ENCODE data around the gene LGALS7B.
"Not testable (repeated sequence)": the region's sequence is repeated elsewhere in the genome, so short reads cannot be mapped to it uniquely, and the experiment has no call there.

LGALS7B gene

GRCh38 chr19:38817081-38817480 lies 28.1 kb downstream of the LGALS7B start:
- FAIRE-seq (no peak), DNase-seq (ENCODE audit: low spot score) (no peak)

DNA sequence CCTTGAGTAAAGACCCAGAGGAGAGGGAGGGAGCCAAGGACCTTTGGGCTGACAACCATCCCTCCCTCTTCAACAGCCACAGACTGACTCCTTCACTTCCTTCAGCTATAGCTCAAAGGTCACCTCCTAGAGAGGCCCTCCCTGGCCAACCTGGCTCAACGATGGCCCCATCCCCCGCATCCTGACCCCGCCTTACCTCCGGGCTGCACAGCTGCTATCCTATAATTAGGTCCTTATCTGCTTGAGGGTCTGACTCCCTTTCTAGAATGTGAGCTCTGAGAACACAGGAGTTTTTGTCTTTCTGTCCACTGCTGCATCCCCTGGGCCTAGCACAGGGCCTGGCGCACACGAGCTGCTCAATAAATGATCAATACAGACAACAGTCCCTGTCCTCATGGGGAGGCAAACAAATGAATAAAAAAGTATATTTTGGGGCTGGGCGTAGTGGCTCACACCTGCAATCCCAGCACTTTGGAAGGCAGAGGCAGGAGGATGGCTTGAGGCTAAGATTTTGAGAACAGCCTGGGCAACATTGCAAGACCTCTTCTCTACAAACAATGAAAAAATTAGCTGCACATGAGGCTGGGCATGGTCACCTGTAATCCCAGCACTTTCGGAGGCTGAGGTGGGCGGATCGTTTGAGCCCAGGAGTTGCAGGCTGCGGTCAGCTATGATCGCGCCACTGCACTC lies 30.4 kb downstream of the LGALS7B start:
- FAIRE-seq (no peak), DNase-seq (ENCODE audit: low spot score) (no peak)

DNA sequence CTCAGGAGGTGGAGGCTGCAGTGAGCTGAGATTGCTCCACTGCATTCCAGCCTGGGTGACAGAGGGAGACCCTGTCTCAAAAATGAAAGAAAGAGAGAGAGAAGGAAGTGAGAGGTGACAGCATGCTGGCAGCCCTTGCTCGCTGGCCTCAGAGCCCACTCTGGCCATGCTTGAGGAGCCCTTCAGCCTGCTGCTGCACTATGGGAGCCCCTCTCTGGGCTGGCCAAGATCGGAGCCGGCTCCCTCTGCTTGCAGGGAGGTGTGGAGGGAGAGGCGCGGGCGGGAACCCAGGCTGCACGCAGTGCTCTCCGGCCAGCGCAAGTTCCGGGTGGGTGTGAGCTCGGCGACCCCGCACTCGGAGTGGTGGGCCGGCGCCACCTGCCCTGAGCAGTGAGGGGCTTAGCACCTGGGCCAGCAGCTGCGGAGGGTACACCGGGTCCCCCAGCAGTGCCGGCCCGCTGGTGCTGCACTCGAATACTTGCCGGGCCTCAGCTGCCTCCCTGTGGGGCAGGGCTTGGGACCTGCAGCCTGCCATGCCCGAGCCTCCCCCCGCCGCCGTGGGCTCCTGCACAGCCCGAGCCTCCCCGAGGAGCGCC lies 32.3 kb downstream of the LGALS7B start:
- not testable (repeated sequence) for DNase-seq (ENCODE audit: low spot score); FAIRE-seq

DNA sequence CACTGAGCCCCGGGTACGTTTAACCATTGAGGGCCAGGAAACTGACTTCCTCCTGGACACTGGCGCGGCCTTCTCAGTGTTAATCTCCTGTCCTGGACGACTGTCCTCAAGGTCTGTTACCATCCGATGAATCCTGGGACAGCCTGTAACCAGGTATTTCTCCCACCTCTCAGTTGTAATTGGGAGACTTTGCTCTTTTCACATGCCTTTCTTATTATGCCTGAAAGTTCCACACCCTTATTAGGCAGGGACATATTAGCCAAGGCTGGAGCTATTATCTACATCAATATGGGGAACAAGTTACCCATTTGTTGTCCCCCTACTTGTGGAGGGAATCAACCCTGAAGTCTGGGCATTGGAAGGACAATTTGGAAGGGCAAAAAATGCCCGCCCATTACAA lies 36.9 kb downstream of the LGALS7B start:
- not testable (repeated sequence) for DNase-seq (ENCODE audit: low spot score); FAIRE-seq

GRCh38 chr19:38826856-38827551 lies 38.0 kb downstream of the LGALS7B start:
- FAIRE-seq: no peak
- DNase-seq (ENCODE audit: low spot score): no peak

DNA sequence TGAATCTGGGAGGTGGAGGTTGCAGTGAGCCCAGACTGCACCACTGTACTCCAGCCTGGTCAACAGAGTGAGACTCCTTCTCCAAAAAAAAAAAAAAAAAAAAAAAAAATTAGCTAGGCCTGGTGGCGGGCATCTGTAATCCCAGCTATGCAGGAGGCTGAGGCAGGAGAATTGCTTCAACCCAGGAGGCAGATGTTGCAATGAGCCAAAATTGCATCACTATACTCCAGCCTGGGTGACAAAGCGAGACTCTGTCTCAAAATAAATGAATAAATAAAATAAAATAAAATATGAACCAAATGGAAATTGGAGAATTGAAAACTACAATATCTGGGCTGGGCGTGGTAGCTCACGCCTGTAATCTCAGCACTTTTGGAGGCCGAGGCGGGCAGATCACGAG lies 40.2 kb downstream of the LGALS7B start:
- not testable (repeated sequence) for DNase-seq (ENCODE audit: low spot score); FAIRE-seq

DNA sequence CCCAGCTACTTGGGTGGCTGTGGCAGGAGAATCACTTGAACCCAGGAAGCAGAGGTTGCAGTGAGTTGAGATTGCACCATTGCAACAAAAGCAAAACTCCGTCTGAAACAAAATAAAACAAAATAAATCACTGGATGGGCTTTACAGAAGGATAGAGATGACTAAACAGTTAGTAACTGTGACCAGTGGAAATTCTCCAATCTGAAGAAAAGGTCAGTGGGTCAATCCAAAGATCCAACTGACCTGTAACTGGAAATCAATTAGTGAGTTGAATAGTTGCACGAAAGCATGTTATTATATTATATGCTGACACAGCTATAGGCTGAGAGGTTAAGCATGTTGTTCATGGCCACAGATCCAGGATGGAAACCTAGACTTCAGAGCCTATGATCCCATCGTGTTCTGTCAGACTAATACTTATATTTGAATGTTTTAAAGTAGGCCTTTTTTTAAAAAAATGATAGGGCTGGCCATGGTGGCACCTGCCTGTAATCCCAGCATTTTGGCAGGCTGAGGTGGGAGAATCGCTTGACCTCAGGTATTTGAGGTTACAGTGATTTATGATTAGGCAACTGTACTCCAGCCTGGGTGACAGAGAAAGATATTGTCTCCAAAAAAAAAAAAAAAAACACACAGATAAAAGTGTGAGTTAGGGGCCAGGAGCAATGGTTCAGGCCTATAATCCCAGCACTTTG lies 41.2 kb downstream of the LGALS7B start:
- FAIRE-seq (no peak), DNase-seq (ENCODE audit: low spot score) (no peak)

- FAIRE-seq: peak; percentile 23
- peak; percentile 57 for DNase-seq (ENCODE audit: low spot score)
Measured at GRCh38 chr19:38831142-38831605, 42.2 kb downstream of the LGALS7B start.

DNA sequence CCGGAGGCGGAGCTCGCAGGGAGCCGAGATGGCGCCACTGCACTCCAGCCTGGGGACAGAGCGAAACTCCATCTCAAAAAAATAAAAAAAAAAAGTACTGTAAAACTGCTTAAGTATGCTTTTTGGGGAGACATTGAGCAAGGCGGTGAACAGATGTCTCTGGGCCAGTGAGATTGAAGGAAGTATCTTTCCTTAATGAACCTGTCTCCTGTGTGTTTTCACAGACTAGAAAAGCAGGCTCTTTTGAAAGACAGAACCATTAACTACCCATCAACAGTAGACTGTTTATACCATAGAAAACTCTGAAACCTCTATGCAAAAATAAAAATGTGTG lies 44.1 kb downstream of the LGALS7B start:
- FAIRE-seq: no peak
- DNase-seq (ENCODE audit: low spot score): no peak

DNA sequence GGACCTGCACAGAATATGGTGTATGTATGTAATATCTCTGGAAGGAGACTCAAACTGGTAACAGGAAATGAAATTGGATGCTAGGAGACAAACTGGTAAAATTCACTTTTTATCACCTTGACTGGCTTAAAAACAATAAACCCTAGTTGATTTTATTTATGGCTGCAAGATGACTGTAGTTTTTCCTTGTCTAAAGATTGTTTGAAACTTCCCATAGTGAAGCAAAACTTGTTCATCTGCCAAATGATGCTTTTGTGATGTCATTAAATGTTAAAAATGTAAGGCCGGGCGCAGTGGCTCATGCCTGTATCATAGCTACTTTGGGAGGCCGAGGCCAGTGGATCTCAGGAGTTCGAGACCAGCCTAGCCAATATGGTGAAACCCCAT lies 45.1 kb downstream of the LGALS7B start:
- FAIRE-seq: no peak
- no peak for DNase-seq (ENCODE audit: low spot score)

GRCh38 chr19:38834590-38834989 lies 45.6 kb downstream of the LGALS7B start:
- DNase-seq (ENCODE audit: low spot score) (no peak), FAIRE-seq (no peak)

GRCh38 chr19:38836159-38836982 lies 47.4 kb downstream of the LGALS7B start:
- DNase-seq (ENCODE audit: low spot score) (no peak), FAIRE-seq (no peak)

DNA sequence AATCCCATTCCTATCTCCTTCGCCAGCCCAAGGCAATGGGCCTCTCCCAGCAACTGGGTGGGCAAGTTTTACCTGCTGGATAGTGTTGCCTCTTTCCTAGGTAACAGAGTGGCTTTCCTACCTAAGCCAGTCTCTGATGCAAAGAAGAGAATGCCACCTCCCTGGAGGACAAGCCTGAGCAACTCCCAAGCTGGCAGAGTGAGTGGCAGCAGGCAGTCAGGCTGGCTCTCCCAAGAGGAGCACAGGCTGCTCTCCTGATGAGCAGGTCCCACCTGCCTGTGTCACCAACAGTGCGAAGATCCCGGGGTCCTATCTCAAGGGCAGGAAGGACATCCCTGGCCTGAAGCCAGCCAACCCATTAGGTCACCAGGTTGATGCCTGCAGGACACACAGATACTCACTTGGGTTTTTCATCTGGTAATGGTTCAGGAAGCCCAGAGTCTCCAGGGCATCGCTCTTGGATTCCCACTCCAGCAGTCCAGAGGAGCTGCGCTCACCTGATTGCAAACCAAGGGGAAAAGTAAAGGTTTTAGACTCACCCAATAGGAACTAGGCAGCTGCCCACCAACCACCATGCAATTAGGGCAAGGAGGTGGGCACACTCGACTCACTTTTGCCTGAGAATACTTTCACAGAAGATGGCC lies 48.1 kb downstream of the LGALS7B start:
- DNase-seq (ENCODE audit: low spot score) (no peak), FAIRE-seq (no peak)

GRCh38 chr19:38837656-38838121 lies 48.7 kb downstream of the LGALS7B start:
- no peak for DNase-seq (ENCODE audit: low spot score)
- FAIRE-seq: no peak

DNA sequence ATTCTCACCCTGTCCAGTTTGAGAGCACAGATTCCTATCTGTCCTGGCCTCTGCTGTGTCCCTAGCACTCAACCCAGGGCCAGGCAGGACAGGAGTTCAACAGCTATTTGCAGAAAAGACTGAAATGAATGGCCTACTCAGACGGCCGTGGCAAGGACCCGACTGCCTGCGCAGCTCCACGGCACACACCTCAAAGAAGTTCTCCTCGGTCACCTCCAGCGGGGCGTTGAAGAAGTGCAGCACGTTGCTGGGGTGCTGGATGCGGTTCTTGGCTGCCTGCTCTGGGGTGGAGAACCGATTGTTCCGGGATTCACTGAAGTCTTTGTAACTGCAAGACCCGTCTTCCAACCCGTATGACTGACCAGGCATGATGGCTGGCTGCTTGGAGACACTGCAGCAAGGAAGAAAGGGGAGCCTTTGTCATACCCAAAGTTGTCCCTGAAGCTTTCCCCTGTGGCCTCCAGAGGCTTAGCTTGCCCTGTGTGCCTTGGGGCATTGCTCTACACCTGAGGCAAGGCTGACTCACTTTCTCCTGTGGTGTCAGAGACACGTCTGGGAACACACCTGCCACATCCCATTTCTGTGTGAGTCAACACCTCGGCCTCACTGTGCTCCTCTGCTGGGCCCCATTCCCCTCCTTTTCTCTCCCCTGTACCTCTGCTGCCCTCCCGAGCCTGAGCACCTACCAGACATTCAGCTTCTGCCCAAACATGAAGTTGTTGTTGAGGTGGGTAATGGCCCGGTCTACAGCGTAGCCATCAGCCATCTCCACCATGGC lies 49.4 kb downstream of the LGALS7B start:
- no peak for FAIRE-seq
- no peak for DNase-seq (ENCODE audit: low spot score)

DNA sequence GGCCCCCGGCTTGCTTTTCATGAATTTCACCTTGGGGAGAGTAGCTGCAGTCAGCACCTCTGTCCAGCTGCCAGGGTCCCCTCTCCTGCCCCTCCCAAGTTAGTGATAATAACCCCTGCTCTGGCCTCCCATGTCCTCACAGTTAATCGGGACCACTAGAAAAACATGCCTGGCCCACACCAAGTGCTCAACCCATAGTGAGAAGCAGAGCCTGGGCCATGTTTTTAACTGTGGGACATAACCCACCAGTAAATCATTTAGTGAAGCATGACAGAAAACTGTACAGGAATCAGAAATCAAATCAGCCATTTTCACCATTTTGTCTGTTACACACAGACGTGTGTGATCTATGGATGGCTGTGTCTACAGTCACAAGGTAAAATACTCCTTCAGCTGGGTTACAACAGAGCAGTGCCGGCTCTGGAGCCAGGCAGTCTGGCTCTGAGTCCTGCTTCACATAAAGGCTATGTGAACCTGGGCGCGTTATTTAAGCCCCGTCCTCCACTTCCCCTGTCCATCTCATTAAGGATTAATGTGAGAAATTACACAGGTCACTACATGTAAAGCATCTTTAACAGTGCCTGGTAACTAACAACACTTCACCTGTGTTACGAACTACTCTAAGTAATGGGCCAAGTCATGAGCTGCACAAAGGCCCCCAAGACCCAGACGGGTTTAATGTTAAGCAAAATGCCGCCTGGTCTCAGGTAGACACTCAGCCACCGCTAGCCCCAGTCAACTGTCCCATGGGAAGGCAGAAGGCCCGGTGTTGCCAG lies 50.2 kb downstream of the LGALS7B start:
- no peak for FAIRE-seq
- no peak for DNase-seq (ENCODE audit: low spot score)

- FAIRE-seq (no peak), DNase-seq (ENCODE audit: low spot score) (no peak)
Measured at GRCh38 chr19:38839816-38840582, 51.0 kb downstream of the LGALS7B start.

DNA sequence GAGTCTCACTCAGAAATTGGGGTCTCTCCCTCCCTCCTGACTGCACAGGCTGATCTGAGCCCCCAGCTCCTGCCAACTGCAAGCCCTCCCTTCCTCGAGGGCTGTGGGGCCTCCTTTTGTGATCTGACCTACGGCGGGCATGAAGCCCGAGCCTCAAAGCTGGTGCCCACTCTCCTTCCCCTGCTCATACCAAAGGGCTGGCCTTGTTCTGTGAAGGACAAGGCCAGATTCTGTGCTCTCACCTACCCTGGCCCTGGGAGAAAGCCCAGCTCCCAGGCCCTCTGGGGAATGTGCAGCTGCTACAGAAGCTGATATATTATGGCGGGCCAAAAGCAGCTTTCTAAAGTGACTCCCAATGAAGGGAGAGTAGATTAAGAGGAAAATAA lies 51.6 kb downstream of the LGALS7B start:
- FAIRE-seq (no peak), DNase-seq (ENCODE audit: low spot score) (no peak)
